Keratinocyte (primary cell): ENCODE data around the gene NALCN.

Experiments
- CTCF ChIP-seq, 3 experiments: IDR thresholded peaks in 1 of 3; conservative IDR thresholded peaks in 1 of 3; optimal IDR thresholded peaks in 1 of 3; 2 replicates in 2 of 3; 3 replicates in 1 of 3; pipeline versions ENCODE3 to v1.5.1; 2011; ENCODE audit warnings: low read length in 3 of 3, mild to moderate bottlenecking in 3 of 3, moderate library complexity in 2 of 3, control low read depth in 1 of 3, inconsistent platforms in 1 of 3; ENCODE audit not compliant: insufficient read depth in 2 of 3; ENCODE audit errors: extremely low read depth in 1 of 3
- EZH2 ChIP-seq: IDR thresholded peaks from one replicate; pipeline ENCODE4 v1.6.1; 2012; ENCODE audit warnings: inconsistent platforms, mild to moderate bottlenecking, low read length, moderate library complexity

GRCh38 chr13:101301053-101301452 lies 115.3 kb downstream of the NALCN start:
- TF ChIP-seq CTCF (optimal IDR thresholded peaks at IDR 0.05 in 1 of 3, IDR thresholded peaks at IDR 0.05 in 1 of 3, conservative IDR thresholded peaks at IDR 0.05 in 1 of 3; ENCODE audit: extremely low read depth in 1 of 3, insufficient read depth in 2 of 3, low read length in 3 of 3): no peak
- no peak for TF ChIP-seq EZH2
